Prostate gland (tissue), 2 donors: ENCODE measurements around the gene DIAPH2.

Experiments used
- POLR2A ChIP-seq: fragments of 450-650 bp; IDR thresholded peaks from one replicate; pipeline ENCODE4 v1.6.1; 2016; ENCODE audit warnings: antibody characterized with exemption, mild to moderate bottlenecking
- TF ChIP-seq, protein P1 (sequence below), 4 experiments: fragments of 200-600 bp in 2 of 4; fragments of 450-650 bp in 2 of 4; sonication (generic) in 2 of 4; IDR thresholded peaks; 1 replicate in 3 of 4; 2 replicates in 1 of 4; pipeline ENCODE4 v1.5.1; 2016 to 2019; ENCODE audit warnings: antibody characterized with exemption in 4 of 4, mild to moderate bottlenecking in 2 of 4, moderate library complexity in 2 of 4

DNA sequence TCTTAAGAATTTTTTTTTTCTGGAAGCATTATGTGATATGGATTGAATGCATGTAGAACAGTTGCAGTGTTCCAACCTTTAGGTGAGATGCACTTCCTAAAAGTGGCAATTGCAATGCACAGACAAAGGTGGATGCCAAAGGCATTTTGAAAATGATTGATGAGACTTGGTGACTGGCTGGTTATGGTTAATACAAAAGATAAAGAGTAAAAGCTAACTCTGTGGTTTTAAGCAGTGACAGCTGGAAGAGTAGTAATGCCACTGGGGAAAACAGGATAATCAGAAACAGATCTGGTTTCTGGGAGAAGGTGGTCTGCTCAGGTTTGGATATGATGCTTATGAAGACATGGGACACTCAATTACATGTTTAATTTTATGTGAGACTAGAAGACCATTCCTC, 544.7 kb downstream of the DIAPH2 start:
- TF ChIP-seq, protein P1, sequence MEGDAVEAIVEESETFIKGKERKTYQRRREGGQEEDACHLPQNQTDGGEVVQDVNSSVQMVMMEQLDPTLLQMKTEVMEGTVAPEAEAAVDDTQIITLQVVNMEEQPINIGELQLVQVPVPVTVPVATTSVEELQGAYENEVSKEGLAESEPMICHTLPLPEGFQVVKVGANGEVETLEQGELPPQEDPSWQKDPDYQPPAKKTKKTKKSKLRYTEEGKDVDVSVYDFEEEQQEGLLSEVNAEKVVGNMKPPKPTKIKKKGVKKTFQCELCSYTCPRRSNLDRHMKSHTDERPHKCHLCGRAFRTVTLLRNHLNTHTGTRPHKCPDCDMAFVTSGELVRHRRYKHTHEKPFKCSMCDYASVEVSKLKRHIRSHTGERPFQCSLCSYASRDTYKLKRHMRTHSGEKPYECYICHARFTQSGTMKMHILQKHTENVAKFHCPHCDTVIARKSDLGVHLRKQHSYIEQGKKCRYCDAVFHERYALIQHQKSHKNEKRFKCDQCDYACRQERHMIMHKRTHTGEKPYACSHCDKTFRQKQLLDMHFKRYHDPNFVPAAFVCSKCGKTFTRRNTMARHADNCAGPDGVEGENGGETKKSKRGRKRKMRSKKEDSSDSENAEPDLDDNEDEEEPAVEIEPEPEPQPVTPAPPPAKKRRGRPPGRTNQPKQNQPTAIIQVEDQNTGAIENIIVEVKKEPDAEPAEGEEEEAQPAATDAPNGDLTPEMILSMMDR (IDR thresholded peaks at IDR 0.05) = no peak
- no peak for TF ChIP-seq POLR2A
